DMS 273 (cell line): Measurements from ENCODE around the gene CDK13.

Experiments
- DNase-seq: peaks from one replicate; lab custom pipeline; 2025; ENCODE audit not compliant: unreplicated experiment; lab: John Stamatoyannopoulos, UW

The CDK13 gene

DNA sequence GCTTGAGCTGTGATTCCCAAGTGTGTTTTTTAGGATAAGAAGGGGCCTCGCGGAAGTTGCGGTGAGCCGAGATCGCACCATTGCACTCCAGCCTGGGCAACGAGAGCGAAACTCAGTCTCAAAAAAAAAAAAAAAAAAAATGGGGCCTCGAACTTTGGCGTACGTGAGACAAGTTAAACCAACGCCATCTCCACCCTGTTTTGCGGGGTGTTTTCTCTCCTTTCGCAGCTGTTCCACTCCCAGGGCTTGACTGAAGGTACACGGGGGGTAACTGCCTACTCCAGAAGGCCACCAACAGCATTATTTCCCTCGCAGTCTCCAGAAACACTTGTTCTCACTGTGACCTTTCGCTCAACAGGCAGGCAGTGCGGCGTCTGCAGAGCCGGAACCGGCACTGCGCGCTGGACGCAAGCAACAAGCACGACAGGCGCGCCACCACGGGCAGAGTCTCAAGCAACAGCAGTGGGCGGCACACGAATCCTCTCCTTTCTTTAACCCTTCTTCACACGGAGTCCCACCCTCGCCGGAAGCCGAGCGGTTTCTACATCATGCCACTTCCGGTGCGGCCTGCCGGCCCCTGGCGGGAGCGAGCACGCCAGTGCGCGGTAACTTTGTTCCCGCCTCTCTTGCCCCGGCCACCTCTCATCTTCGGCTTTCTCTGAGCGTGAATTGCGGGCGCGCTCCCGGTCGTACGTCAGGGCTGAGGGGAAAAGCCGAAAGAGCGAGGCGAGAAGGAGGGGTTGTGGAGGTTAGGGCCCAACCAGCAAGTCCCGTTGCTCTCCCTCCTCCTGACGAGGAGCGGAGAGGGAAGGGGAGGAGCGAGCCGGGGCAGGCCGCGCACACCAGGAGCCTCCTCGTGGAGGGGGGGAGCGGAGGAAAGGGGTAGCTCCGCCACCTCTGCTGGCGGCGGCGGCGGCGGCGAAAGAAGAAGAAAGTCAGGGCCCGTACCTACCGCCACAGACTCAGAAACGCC lies 814 bp upstream of the CDK13 start:
- peak; percentile 100 for DNase-seq

DNA sequence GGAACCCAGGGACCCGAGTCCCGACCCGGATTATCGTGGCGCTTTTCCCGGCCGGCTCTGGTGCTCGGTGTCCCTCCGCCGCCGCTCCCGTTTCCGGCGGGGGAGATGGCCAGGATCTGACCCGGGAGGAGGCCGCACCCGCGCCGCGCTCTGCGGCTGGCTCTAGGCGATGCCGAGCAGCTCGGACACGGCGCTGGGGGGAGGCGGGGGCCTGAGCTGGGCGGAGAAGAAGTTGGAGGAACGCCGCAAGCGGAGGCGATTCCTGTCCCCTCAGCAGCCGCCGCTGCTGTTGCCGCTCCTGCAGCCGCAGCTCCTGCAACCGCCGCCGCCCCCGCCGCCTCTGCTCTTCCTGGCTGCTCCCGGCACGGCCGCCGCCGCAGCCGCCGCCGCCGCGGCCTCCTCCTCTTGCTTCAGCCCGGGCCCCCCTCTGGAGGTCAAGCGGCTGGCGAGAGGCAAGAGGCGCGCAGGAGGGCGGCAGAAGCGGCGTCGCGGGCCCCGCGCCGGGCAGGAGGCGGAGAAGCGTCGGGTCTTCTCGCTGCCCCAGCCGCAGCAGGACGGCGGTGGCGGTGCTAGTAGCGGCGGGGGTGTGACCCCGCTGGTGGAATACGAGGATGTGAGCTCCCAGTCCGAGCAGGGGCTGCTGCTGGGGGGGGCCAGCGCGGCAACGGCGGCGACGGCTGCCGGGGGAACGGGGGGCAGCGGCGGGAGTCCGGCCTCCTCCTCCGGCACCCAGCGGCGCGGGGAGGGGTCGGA lies 593 bp downstream of the CDK13 start:
- DNase-seq = peak; percentile 88

DNA sequence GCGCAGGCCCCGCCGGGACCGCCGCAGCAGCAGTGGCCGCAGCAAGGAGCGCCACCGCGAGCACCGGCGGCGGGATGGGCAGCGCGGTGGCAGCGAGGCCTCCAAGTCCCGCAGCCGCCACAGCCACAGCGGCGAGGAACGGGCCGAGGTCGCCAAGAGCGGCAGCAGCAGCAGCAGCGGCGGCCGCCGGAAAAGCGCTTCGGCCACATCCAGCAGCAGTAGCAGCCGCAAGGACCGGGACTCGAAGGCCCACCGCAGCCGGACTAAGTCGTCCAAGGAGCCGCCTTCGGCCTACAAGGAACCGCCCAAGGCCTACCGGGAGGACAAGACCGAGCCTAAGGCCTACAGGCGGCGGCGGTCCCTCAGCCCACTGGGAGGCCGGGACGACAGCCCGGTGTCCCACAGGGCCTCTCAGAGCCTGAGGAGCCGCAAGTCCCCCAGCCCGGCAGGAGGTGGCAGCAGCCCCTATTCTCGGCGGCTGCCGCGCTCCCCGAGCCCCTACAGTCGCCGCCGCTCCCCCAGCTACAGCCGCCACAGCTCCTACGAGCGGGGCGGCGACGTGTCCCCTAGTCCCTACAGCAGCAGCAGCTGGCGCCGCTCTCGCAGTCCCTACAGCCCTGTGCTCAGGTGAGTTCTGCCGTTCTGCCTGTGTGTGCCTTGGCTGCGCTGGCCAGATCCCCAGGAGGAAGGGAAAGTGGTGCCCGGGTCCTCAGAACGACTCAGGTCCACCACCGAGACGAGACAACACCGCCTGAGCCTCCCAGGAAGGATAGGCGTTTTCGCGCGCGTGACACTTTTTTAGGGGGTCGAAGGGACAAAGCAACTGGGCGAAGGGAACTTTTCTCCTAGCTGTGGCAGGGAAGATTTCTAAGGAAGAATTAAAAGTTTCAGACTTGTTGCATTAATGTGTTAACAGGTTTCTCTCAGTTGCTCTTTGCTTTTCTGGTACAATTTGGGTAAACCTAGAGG lies 1.5 kb downstream of the CDK13 start:
- DNase-seq = peak; percentile 86

DNA sequence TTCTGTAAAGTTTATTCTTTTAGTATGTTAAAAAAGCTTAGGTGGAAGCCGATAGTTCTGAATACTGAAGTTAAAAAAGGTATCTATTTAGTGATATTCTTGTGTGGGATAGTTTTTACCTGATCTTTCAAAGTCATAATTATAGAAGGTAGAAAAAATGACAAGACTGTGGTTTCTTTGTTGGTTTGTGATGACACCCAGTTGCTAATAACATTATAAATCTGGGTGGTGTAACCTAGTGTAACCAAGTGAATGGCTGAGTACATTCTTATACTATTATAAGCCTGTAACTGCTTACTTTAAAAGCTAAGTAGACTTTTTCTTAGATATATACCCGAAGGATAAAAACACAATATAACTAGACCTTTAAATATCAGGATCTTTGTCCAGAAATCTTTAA lies 2.3 kb downstream of the CDK13 start:
- peak; percentile 25 for DNase-seq

DNA sequence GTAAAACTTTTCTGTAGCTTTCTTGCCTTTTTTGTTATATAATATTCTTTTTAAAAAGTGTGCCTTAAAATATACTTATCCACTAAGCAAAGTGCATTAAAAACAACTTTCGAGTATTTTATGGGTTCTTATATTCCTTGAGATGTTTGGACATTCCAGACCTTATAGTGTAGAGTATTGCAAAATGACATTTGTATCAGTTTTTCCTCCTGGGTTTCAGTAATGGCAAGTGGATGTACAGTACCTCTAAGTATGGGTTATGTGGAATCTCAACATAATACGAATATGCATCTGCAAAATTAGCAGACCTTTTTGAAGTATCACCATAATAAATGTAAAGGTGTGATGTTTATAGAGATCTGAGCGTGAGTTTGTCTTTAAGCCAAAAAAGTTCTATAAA lies 2.7 kb downstream of the CDK13 start:
- DNase-seq = no peak

DNA sequence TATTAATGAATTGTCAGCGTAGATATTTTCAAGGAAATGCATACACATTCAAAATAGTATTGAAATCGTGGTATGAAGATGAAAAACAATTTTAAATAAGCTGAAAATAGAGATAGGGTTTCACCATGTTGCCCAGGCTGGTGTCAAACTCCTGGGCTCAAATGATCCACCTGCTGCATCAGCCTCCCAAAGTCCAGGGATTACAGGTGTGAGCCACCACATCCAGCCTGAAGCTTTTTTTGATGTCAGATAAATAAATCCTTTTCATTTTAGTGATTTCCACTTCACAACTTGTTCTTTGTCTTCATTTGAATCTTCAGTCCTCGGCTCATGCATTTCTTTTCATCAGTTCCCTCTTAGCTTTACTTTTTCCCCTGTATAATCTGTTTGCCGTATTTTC lies 4.6 kb downstream of the CDK13 start:
- no peak for DNase-seq

DNA sequence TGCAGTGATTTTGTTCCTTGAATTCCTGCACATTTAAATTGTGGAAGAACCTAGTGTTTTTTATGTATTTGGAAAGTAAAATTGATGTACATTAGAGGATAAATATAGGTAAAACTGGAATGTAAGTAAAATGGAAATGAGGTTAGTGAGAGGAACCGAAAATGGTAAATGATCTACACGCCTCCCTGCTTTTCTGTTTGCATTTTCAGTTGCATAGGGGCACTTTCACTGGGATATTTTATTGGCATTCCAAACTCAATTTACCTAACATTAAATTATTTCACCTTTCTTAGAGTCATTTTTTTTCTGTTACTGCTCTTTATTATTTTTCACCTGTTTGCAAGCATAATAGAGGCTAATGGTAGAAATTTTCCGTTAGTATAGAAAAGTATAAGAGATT lies 8.0 kb downstream of the CDK13 start:
- no peak for DNase-seq

DNA sequence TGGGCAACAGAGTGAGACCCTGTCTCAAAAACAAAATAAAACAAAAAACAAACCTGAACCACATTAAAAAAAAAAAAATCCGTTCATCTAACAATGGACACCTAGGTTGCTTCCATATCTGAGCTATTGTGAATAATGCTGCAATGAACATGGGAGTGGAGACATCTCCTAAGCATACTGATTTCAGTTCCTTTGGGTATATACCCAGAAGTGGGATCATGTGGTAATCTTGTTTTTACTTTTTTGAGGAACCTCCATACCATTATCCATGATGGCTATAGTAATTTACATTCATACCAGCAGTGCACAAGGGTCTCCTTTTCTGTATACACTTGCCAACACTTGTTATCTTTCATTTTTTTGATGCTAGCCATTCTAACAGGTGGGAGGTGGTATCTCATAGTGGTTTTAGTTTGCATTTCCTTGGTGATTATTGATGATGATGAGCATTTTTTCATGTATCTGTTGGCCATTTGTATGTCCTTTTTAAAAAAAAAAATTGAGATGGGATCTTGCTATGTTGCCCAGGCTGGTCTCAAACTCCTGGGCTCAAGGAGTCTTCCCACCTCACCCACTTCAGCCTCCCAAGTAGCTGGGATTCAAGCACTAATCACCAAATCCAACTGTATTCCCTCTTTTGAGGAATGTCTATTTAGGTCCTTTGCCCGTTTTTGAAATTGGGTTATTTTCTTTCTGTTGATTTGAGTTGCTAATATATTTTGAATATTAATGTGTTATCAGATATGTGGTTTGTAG lies 17.5 kb downstream of the CDK13 start:
- DNase-seq = no peak

DNA sequence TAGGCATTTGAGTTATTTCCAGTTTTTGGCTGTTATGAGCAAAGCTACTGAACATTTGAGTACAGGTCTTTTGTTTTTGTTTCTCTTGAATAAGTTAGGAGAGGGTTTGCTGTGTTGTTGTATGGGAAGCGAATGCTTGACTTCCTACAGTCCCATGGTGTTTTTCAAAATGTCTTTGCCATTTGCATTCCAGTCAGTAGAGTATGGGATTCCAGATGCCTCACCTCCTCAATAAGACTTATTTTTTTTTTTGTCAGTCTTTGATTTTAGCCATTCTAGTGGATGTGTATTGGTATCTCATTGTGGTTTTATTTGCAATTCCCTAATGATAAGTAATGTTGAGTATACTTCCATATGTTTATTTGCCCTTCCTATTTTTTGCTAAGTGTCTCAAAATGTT lies 19.4 kb downstream of the CDK13 start:
- DNase-seq = no peak

DNA sequence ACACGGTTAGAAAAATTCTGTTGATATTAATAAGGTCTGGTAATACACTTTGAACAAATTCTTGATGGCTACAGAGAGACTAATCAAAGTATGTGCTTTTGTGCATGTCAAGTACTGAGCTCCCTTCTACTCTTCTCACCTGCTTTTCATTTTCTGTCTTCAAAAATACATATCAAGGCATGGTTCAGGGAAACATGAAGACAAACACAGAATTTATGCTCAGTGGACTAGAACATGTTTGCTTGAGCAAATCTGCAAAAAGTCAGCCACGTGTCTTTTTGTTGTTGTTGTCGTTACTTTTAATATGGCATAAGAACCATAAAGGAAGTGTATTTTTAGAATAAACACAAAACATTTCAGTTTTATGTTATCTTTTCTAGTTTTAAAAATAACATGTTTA lies 21.9 kb downstream of the CDK13 start:
- DNase-seq = no peak

DNA sequence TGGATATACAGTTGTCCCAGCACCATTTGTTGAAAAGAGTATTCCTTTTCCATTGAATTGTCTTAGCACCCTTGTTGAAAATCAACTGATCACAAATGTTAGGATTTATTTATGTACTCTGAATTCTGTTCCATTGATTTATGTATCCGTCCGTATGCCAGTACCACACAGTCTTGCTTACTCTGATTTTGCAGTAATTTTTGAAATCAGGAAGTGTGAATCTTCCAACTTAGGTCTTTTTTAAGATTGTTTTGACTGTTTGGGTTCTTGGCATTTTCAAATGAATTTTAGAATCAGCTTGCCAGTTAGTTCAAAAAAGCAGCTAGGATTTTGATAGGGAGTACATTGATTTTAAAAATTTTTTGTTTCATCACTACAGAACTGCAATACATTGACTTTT lies 23.7 kb downstream of the CDK13 start:
- DNase-seq = no peak

DNA sequence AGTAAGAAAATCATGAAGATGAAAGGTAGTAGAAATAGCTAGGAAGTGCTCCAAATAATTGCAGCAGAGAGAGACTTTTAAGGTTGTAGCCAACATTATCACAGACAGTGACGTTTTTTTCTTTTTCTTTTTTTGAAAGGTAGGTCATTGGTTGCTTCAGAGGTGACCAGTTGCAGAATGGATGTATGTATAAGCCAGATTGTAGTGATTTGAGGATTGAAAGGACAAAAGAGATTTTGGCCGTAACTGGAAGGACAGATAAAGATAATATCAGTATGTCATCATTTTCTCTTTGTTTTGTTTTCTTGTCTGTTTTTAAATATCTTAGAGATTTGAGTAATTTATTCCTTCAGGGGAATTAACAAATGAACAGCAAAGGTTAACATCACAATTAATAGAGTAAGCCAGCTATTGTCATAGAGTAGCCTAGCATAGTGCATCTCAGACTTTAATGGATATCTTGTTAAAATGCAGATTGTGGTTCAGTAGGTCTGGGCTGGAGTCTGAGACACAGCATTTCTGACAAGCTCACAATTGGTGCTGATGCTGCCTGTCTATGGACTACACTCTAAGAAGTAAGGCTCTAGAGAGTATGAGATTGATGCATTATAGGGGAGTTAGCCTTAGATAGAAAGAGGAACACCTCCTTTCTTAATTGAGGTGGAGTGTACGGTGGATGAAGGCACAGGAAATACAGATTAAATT lies 28.3 kb downstream of the CDK13 start:
- DNase-seq = no peak

DNA sequence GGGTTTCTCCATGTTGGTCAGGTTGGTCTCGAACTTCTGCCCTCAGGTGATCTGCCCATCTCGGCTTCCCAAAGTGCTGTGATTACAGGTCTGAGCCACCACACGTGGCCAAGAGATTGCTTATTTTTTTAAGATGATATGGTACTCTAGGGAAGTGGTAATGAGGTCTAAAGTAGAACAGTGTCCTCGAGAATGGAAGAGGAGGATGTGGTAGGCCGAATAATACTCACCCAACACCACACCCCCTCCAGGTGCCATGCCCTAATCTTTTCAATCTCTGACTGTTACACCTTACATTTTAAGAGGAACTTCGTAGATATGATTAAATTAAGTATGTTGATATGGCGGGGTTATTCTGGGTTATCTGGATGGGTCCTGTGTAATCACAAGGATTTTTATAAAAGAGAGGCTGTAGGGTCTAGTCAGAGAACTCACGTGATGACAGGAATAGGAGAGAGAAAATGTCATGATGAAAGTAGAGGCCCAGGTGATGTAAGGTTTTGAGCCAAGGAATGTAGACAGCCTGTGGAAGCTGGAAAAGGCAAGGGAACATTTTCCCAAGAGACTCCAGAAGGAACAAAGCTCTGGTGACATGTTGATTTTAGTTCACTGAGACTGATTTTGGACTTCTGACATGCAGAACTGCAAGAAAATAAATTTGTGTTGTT lies 29.5 kb downstream of the CDK13 start:
- DNase-seq = no peak

DNA sequence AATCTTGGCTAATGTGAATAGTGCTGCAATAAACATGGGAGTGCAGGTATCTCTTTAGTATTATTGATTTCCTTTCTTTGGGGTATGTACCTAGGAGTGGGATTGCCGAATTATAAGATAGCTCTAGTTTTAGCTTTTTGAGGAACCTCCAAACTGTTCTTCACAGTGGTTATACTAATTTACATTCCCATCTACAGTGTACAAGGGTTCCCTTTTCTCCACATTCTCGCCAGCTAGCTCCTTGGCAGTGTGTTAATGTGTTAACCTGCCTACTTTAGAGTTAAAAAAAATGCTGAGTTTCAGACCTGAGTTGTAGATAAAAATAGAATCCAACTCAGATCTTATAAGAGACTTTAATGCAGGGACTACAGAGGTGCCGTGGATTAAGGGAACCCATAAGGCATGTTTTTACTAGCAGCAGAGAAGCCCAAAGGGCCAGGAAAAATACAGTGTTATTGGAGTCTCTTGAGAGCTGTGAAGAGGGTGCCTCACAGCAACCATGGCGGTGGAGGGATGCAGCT lies 35.4 kb downstream of the CDK13 start:
- no peak for DNase-seq

DNA sequence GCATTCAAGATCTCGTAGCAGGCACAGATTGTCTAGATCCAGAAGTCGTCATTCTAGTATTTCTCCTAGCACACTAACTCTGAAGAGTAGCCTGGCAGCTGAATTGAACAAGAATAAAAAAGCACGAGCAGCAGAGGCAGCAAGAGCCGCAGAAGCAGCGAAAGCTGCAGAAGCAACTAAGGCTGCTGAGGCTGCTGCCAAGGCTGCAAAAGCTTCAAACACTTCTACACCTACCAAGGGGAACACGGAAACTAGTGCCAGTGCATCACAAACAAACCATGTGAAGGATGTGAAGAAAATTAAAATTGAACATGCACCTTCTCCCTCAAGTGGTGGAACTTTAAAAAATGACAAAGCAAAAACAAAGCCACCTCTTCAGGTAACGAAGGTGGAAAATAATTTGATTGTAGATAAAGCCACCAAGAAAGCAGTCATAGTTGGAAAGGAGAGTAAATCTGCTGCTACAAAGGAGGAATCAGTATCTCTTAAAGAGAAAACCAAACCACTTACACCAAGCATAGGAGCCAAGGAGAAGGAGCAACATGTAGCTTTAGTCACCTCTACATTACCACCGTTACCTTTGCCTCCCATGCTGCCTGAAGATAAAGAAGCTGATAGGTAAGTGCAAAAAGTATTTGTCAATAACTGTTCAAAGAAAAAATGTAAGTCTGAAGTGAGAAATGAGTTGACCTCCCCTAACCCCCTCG lies 37.7 kb downstream of the CDK13 start:
- DNase-seq = no peak

DNA sequence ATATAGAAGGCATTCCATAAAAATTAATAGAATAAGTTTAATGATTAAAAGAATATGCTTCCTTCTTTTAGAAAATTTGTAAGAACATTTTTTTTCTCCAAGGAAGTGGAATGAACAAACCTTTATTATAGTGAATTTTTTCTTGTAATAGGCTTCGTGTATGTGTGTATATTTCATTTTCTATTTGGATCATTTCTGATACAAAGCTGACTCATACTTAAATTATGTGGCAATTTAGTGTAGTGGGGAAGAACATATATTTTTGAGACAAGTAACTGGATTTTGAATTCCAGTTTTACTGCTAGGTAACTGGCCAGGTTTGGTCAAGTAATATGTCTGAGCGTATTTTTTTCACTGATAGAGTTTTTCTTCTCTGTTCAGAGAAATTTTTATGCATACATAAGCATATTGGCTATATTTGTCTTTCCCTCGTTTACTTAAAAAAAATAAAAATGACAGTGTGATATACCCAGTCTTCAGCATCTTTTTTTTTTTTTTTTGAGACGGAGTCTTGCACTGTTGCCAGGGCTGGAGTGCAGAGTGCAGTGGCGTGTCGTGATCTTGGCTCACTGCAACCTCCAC lies 50.8 kb downstream of the CDK13 start:
- DNase-seq = no peak

DNA sequence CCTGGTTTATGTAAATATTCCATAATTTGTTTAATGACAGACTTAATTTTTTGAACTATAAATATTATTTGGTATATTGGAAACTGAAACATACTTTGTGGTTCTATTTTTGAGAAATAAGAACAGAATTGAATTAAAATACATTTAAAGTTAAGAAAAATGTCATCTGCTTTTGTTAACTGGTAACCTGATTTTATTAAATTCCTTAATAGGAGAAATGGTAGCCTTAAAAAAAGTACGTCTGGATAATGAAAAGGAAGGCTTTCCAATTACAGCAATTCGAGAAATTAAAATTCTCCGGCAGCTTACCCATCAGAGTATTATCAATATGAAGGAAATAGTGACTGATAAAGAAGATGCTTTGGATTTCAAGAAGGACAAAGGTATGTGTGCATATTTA lies 51.6 kb downstream of the CDK13 start:
- DNase-seq = no peak

DNA sequence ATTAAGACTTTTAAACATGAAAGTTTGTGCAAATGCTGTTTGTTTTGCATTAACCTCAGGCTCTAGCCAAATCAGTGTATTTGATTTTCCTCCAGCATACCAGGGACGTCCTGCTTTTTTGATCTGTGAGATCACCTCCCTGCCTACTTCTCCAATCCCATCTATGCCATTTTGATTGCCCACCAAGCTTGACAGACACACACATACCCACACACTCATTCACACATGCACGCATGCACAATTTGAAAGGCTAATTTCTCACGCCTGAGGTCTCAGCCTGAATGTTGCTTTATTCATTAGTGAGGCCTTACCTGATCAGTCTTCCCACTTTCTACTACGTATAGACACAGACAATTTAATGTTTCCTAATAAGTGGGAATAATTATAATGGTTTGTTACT lies 53.5 kb downstream of the CDK13 start:
- DNase-seq = no peak
